Middle frontal gyrus (tissue), 1 donor: ENCODE data around the gene STAT4.

Source experiments
- DNase-seq: peaks from one replicate; pipeline ENCODE4 v3.0.0-alpha.2; 2015; ENCODE audit warnings: low spot score; ENCODE audit errors: extremely low spot score

Gene STAT4

GRCh38 chr2:191150600-191151330 is at the start of gene STAT4:
Gene STAT4 (minus strand): TSS chr2:191150994. CDS start chr2:191148203, 2,791 bp downstream.
- no peak for DNase-seq

- DNase-seq: no peak
Observed at GRCh38 chr2:191199929-191200512, 49.2 kb upstream of the STAT4 start.

GRCh38 chr2:191198271-191198670 is 47.5 kb upstream of the STAT4 start:
- no peak for DNase-seq

- no peak for DNase-seq
Observed at GRCh38 chr2:191197096-191197495, 46.3 kb upstream of the STAT4 start.

- DNase-seq: no peak
Observed at GRCh38 chr2:191195021-191195420, 44.2 kb upstream of the STAT4 start.

GRCh38 chr2:191190861-191191552 is 40.2 kb upstream of the STAT4 start:
- DNase-seq: no peak

- DNase-seq: no peak
Observed at GRCh38 chr2:191190435-191190834, 39.6 kb upstream of the STAT4 start.

- no peak for DNase-seq
Observed at GRCh38 chr2:191189112-191189635, 38.4 kb upstream of the STAT4 start.

GRCh38 chr2:191188550-191189093 is 37.8 kb upstream of the STAT4 start:
- DNase-seq: no peak

- DNase-seq: no peak
Observed at GRCh38 chr2:191187105-191187829, 36.5 kb upstream of the STAT4 start.

- DNase-seq: no peak
Observed at GRCh38 chr2:191184457-191184856, 33.7 kb upstream of the STAT4 start.

GRCh38 chr2:191183516-191183915 is 32.7 kb upstream of the STAT4 start:
- no peak for DNase-seq

- no peak for DNase-seq
Observed at GRCh38 chr2:191183081-191183480, 32.3 kb upstream of the STAT4 start.

GRCh38 chr2:191180713-191181112 is 29.9 kb upstream of the STAT4 start:
- DNase-seq: no peak

- DNase-seq: no peak
Observed at GRCh38 chr2:191180276-191180675, 29.5 kb upstream of the STAT4 start.

GRCh38 chr2:191178806-191179514 is 28.2 kb upstream of the STAT4 start:
- no peak for DNase-seq

- DNase-seq: no peak
Observed at GRCh38 chr2:191177751-191178736, 27.2 kb upstream of the STAT4 start.

- DNase-seq: no peak
Observed at GRCh38 chr2:191176801-191177438, 26.1 kb upstream of the STAT4 start.

GRCh38 chr2:191176305-191176704 is 25.5 kb upstream of the STAT4 start:
- DNase-seq: no peak
